Testis (tissue), 2 donors: Measurements from ENCODE around the gene TEX2.
"Not testable (repeated sequence)": the region's sequence is repeated elsewhere in the genome, so short reads cannot be mapped to it uniquely, and the experiment has no call there.

Source experiments
- CTCF ChIP-seq, 3 experiments: fragments of 450-650 bp in 2 of 3; fragments of 200-600 bp in 1 of 3; sonication (generic) in 1 of 3; IDR thresholded peaks; one replicate each; pipeline ENCODE4 v1.5.1; 2016 to 2019; ENCODE audit warnings: antibody characterized with exemption in 3 of 3, mild to moderate bottlenecking in 2 of 3, moderate library complexity in 1 of 3
- POLR2A ChIP-seq: fragments of 450-650 bp; IDR thresholded peaks from one replicate; pipeline ENCODE4 v1.6.1; 2017; ENCODE audit warnings: antibody characterized with exemption, mild to moderate bottlenecking, moderate library complexity

- TF ChIP-seq CTCF (IDR thresholded peaks at IDR 0.05); POLR2A: not testable (repeated sequence)
Measured at GRCh38 chr17:64120972-64121786, 141.9 kb downstream of the TEX2 start.
